GM21447 (cell line): ENCODE measurements around the gene GNAS.

Source experiments
- ATAC-seq: cut with Tn5 transposase; IDR thresholded peaks from one replicate; pipeline ENCODE4 v1.9.1; 2021; ENCODE audit not compliant: unreplicated experiment

Gene GNAS

GRCh38 chr20:58878399-58878798 lies 25.9 kb downstream of the GNAS start:
- ATAC-seq: no peak

GRCh38 chr20:58880441-58880840 lies 27.9 kb downstream of the GNAS start:
- ATAC-seq: no peak

- no peak for ATAC-seq
Measured at GRCh38 chr20:58880994-58881752, 28.7 kb downstream of the GNAS start.

GRCh38 chr20:58882704-58883089 lies 30.2 kb downstream of the GNAS start:
- ATAC-seq: no peak

- no peak for ATAC-seq
Measured at GRCh38 chr20:58883241-58883691, 30.8 kb downstream of the GNAS start.

GRCh38 chr20:58884966-58885365 lies 32.5 kb downstream of the GNAS start:
- no peak for ATAC-seq

- ATAC-seq: peak; percentile 25
Measured at GRCh38 chr20:58886546-58886945, 34.0 kb downstream of the GNAS start.

- no peak for ATAC-seq
Measured at GRCh38 chr20:58888103-58888502, 35.6 kb downstream of the GNAS start.

- peak; percentile 36 for ATAC-seq
Measured at GRCh38 chr20:58888521-58889333, 36.2 kb downstream of the GNAS start.

- no peak for ATAC-seq
Measured at GRCh38 chr20:58889334-58889760, 36.8 kb downstream of the GNAS start.

- ATAC-seq: no peak
Measured at GRCh38 chr20:58889798-58890517, 37.4 kb downstream of the GNAS start.

GRCh38 chr20:58890518-58891085 lies 38.1 kb downstream of the GNAS start:
- no peak for ATAC-seq

- ATAC-seq: no peak
Measured at GRCh38 chr20:58891086-58891717, 38.7 kb downstream of the GNAS start.

- no peak for ATAC-seq
Measured at GRCh38 chr20:58891718-58892140, 39.2 kb downstream of the GNAS start.

GRCh38 chr20:58892141-58892931 lies 39.8 kb downstream of the GNAS start:
- ATAC-seq: no peak

- ATAC-seq: no peak
Measured at GRCh38 chr20:58892932-58893224, 40.4 kb downstream of the GNAS start.

GRCh38 chr20:58893355-58894120 lies 41.0 kb downstream of the GNAS start:
- no peak for ATAC-seq

- no peak for ATAC-seq
Measured at GRCh38 chr20:58894652-58895447, 42.3 kb downstream of the GNAS start.
